Neural progenitor cell (in vitro differentiated cells): ENCODE results near the gene CNBP.

ENCODE experiments used
- EZH2 ChIP-seq: fragments of 200-600 bp; sonication (generic); IDR thresholded peaks from 2 replicates; pipeline ENCODE4 v1.6.1; 2017; ENCODE audit warnings: antibody characterized with exemption, mild to moderate bottlenecking, moderate library complexity
- EZH2phosphoT487 ChIP-seq: fragments of 200-600 bp; sonication (generic); IDR thresholded peaks from 2 replicates; pipeline ENCODE4 v1.6.1; 2017; ENCODE audit warnings: antibody characterized with exemption
- TF ChIP-seq, protein P1 (sequence below): fragments of 200-600 bp; sonication (generic); IDR thresholded peaks from 2 replicates; pipeline ENCODE4 v1.5.1; 2017; ENCODE audit warnings: antibody characterized with exemption, mild to moderate bottlenecking

DNA sequence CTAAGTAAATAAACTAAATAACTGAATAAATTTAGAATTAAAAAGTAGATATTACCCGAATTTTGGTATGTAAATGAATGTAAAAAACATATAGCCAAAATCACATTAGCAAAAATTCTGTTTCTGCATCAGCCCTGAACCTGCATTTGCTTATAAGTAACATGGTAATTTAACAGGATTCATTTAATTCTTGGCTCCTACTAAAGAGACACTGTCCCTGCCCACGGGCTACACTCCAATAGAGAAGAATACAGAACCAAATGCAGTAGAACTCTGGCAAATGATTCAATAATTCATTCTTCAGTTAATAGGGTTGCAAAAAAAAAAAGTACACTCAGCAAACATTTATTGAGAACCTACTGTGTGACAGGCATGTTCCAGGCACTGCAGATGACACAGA, 20.8 kb upstream of the CNBP start:
- TF ChIP-seq, protein P1, sequence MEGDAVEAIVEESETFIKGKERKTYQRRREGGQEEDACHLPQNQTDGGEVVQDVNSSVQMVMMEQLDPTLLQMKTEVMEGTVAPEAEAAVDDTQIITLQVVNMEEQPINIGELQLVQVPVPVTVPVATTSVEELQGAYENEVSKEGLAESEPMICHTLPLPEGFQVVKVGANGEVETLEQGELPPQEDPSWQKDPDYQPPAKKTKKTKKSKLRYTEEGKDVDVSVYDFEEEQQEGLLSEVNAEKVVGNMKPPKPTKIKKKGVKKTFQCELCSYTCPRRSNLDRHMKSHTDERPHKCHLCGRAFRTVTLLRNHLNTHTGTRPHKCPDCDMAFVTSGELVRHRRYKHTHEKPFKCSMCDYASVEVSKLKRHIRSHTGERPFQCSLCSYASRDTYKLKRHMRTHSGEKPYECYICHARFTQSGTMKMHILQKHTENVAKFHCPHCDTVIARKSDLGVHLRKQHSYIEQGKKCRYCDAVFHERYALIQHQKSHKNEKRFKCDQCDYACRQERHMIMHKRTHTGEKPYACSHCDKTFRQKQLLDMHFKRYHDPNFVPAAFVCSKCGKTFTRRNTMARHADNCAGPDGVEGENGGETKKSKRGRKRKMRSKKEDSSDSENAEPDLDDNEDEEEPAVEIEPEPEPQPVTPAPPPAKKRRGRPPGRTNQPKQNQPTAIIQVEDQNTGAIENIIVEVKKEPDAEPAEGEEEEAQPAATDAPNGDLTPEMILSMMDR: no peak
- TF ChIP-seq EZH2phosphoT487: no peak
- no peak for TF ChIP-seq EZH2
